HepG2 (cell line): ENCODE measurements around the gene DGAT2. TPM values are rescaled to one million over a fixed set of nuclear protein-coding genes. Genes with fewer than 3 reads are reported as not detected.

Experiments
- ATRX ChIP-seq: sonication (generic); formaldehyde crosslinking; IDR thresholded peaks from 2 replicates; pipeline ENCODE4 v1.4.0; 2020; ENCODE audit warnings: missing genetic modification reagents, borderline replicate concordance
- HMGXB4 ChIP-seq, 2 experiments: sonication (generic) in 1 of 2; formaldehyde crosslinking in 1 of 2; IDR thresholded peaks; 2 replicates each; pipeline versions ENCODE4 v1.4.0 to v1.6.1; 2018 to 2020; ENCODE audit warnings: missing genetic modification reagents in 2 of 2, borderline replicate concordance in 1 of 2, low read depth in 1 of 2, mild to moderate bottlenecking in 1 of 2, missing biosample characterization in 1 of 2
- MNT ChIP-seq: fragments of 450-650 bp; IDR thresholded peaks from 2 replicates; pipeline ENCODE4 v1.6.1; 2016
- MYPOP ChIP-seq: sonication (generic); formaldehyde crosslinking; IDR thresholded peaks from 2 replicates; pipeline ENCODE4 v1.8.1; 2023; ENCODE audit warnings: mild to moderate bottlenecking, moderate library complexity, missing genetic modification reagents
- NCOR1 ChIP-seq: fragments of 200-600 bp; sonication (generic); IDR thresholded peaks from 2 replicates; pipeline ENCODE4 v1.7.0; 2017; ENCODE audit warnings: antibody characterized with exemption, low read length, borderline replicate concordance
- PHF5A ChIP-seq: IDR thresholded peaks from one replicate; pipeline ENCODE4 v1.6.1; 2018; ENCODE audit warnings: low read depth, missing genetic modification reagents; ENCODE audit not compliant: unreplicated experiment
- PITX1 ChIP-seq: sonication (generic); formaldehyde crosslinking; IDR thresholded peaks from 2 replicates; pipeline ENCODE4 v1.5.1; 2020; ENCODE audit warnings: mild to moderate bottlenecking, missing genetic modification reagents
- SIX1 ChIP-seq: sonication (generic); formaldehyde crosslinking; IDR thresholded peaks from 2 replicates; pipeline ENCODE4 v1.4.0; 2020; ENCODE audit warnings: missing genetic modification reagents, borderline replicate concordance
- THYN1 ChIP-seq: sonication (generic); formaldehyde crosslinking; IDR thresholded peaks from 2 replicates; pipeline ENCODE4 v1.8.1; 2023; ENCODE audit warnings: low read depth, mild to moderate bottlenecking, moderate library complexity, missing genetic modification reagents, borderline replicate concordance
- YY1 ChIP-seq: IDR thresholded peaks from 2 replicates; pipeline ENCODE4 v1.6.1; 2011; ENCODE audit warnings: low read length, low read depth, moderate library complexity, mild to moderate bottlenecking; ENCODE audit not compliant: insufficient read depth, insufficient replicate concordance
- ZBED4 ChIP-seq: sonication (generic); formaldehyde crosslinking; IDR thresholded peaks from 2 replicates; pipeline ENCODE4 v1.4.0; 2020; ENCODE audit warnings: missing genetic modification reagents, borderline replicate concordance
- ZFP91 ChIP-seq: sonication (generic); formaldehyde crosslinking; IDR thresholded peaks from 2 replicates; pipeline ENCODE4 v1.9.0; 2022; ENCODE audit warnings: missing genetic modification reagents, mild to moderate bottlenecking, borderline replicate concordance
- ZNF598 ChIP-seq: sonication (generic); formaldehyde crosslinking; IDR thresholded peaks from 2 replicates; pipeline ENCODE4 v1.5.1; 2020; ENCODE audit warnings: mild to moderate bottlenecking, missing genetic modification reagents, borderline replicate concordance
- ZNF746 ChIP-seq: sonication (generic); formaldehyde crosslinking; IDR thresholded peaks from 2 replicates; pipeline ENCODE4 v1.8.0; 2022; ENCODE audit warnings: mild to moderate bottlenecking, missing genetic modification reagents
- ZSCAN29 ChIP-seq: sonication (generic); formaldehyde crosslinking; conservative IDR thresholded peaks from 2 replicates; pipeline ENCODE4 v1.4.0; 2020; ENCODE audit warnings: mild to moderate bottlenecking, missing genetic modification reagents
- polyA plus RNA-seq, 8 experiments: library from polyadenylated mRNA; depleted of rRNA in 3 of 8; stranded (reverse) in 7 of 8; unstranded in 1 of 8; fragments of >200 nt; fragmentation: Illumina TruSeq in 4 of 8; extraction: Trizol in 4 of 8; gene quantifications; 2 replicates each; pipeline versions ENCODE4 v1.2.1 to v1.2.3, GENCODE V29; 2011 to 2016; ENCODE audit warnings: low read depth in 4 of 8, missing spikeins in 1 of 8, mixed read lengths in 1 of 8; ENCODE audit not compliant: insufficient read depth in 1 of 8
- total RNA-seq, 5 experiments: library from RNA; depleted of rRNA; stranded (reverse); fragments of >200 nt; fragmentation: Illumina TruSeq; extraction: Trizol; gene quantifications; 2 replicates each; pipeline ENCODE4 v1.2.3, GENCODE V29; 2016; ENCODE audit warnings: low read depth in 1 of 5

DGAT2 gene
- total and polyA plus RNA-seq, 2 of the 13 experiments (the other 11 are each of a cell fraction or from before 2014, with no cell fraction given) = 39.0 to 65.6 TPM

- TF ChIP-seq ZBED4 (CRISPR knock-in tag) (no peak), YY1 (no peak), THYN1 (no peak), MYPOP (0 out of 2 replicates have a peak, but pooled peaks have one; percentile 44), ATRX (CRISPR knock-in tag) (no peak), ZNF746 (0 out of 2 replicates have a peak, but pooled peaks have one; percentile 50), ZNF598 (CRISPR knock-in tag) (peak; percentile 82; the same call in 1 of the 2 replicates), HMGXB4 (CRISPR knock-in tag; IDR thresholded peaks at IDR 0.05; ENCODE audit: borderline replicate concordance in 1 of 2, low read depth in 1 of 2) (no peak), ZFP91 (CRISPR knock-in tag) (peak; percentile 52; the same call in 1 of the 2 replicates), NCOR1 (peak; percentile 52; the same call in 1 of the 2 replicates), SIX1 (CRISPR knock-in tag) (peak; percentile 70; the same call in 1 of the 2 replicates), PITX1 (CRISPR knock-in tag) (no peak), PHF5A (no peak), MNT (no peak), ZSCAN29 (CRISPR knock-in tag) (no peak; the same call in 1 of the 2 replicates)
These were observed 14.1 kb downstream of the DGAT2 start (continued) for GRCh38 chr11:75782540-75783263.
